A549 treated with Hydrocortisone at 1 μM for 4 hours (cell line): ENCODE data around the gene MRPL52. TPM values are rescaled to one million over a fixed set of nuclear protein-coding genes. Genes with fewer than 3 reads are reported as not detected.

Experiments used
- total RNA-seq: library from RNA; stranded (reverse); fragments of 200-300 nt; extraction: Qiagen RNA extraction; gene quantifications from 5 replicates; pipeline ENCODE4 v1.2.3, GENCODE V29; 2022

Gene MRPL52
- total RNA-seq, result 98.8 to 218 TPM (median 198 TPM) in 5 replicates

DNA sequence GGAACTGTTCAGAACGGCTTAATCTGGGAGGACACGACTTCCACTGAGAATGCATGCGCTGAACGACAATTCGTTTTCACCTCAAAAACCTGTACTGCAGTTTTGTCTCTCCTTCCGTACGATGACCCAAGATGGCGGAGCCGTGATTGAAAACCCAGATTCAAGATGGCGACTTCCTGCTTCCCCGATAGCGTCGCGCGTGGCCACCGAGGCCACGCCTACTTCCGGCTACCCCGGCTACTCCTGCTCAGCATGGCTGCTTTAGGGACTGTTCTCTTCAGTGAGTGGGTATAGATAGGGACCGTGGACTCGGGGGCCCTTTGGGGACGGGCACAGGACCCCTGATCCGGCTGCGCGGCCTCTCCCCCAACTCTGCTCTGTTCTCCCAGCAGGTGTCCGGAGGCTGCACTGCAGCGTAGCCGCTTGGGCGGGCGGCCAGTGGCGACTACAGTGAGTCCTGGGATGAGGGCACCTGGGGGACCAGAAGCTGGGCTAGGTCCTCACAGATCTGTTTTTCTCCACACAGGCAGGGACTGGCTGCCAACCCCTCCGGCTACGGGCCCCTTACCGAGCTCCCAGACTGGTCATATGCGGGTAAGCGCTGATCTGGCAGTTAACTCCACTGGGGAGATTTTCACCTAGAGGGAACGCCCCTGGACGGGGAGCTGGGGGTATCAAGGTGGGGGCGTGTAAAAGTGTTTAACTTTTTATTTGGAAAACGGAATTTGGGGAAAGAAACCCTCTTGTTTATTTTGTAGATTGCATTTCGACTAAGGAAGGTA lies at the start of gene MRPL52:
Gene MRPL52 (plus strand): TSS at position 227 of the 782 bp plus-strand sequence. CDS start 26 bp downstream, at position 253.

DNA sequence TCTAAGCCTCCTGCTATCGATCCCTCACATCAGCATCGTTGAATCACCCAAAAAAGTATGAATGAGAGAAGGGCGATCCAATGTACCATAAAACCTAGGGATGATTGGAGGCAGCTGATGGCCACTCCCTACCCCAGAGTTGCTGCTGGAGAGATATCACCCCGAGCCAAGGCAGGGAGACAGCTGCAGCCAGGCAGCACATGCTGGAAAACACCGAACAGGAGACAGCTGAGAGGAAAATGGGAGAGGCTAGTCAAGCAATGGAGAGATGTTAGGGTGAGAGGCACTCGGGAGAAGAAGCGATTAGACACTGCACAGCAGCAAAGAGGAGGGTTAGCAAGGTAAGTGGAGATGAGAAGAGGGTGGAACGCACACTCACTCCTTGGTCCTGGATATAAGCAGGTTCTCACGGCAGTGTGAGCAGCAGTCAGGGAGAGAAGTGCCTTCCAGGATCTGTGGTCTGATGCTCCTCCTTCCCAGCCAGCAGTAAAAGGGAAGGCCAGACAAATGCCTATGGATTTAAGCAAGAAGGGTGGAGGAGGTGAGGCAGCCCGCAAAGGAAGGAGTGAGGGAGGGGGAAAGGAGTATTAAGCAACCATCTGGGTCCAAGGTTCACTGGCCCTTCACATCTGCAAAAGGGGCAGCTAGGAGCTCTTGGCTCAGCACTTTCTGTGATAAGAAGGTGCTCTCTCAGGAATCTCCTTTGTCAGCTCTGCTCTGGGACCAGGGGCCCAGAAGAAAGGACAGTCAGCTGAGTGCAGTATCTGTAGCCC lies 14.6 kb upstream of the MRPL52 start, which contains the start of gene SLC7A7:
Gene SLC7A7 (minus strand): TSS at position 495 of the 773 bp plus-strand sequence. CDS start 2,037 bp downstream, outside the sequence.

GRCh38 chr14:22836301-22837113 lies 6.8 kb downstream of the MRPL52 start, which contains the start of gene MMP14:
MMP14 (plus strand) TSS chr14:22836585; CDS start chr14:22836818, 233 bp downstream.

GRCh38 chr14:22871224-22872032 lies 41.7 kb downstream of the MRPL52 start, which contains the start of gene LRP10:
LRP10 (plus strand) TSS chr14:22871740; CDS start chr14:22872304, 564 bp downstream.

DNA sequence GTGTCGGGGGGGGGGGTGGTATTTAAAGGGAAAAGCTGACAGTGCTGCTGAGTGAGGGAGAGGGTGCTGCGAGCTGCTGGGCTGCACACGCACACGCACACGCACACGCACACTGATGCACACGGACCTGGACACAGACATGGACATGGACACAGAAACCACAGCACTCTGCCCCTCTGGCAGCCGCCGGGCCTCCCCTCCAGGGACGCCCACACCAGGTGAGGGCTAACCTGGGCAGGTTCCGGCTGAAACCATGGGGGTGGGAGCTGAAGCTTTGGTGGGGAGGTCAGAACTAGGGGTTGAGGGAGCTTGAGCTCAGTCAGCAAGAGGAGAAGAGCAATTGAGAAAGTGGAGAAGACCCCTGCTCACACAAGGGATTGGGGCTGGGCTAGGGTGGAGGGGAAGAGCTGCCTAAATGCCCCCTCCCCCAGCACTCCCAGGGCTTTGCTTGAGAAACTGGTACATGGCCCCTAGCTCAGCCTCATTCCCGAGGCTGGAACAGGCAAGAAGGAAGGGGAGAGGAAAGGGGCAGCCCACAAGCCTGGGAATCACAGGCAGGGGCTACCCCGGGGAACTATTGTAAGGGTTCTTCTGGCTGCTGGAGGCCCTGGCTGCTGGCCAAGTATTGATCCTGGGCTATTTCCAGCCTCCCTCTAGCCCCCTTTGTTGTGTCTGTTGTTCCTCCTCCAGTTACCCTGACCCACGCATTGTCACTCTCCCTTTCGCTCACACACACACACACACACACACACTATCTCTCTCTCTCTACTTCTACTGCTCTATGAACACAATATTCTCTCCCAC lies 53.7 kb downstream of the MRPL52 start, which contains the start of gene REM2:
Gene REM2 (plus strand): TSS at position 50 of the 804 bp plus-strand sequence. CDS start 66 bp downstream, at position 116.

Other genes starting within 250 kb of the MRPL52 start
- 333 to 376 TPM (median 371 TPM) in 5 replicates for gene DAD1, start 240.7 kb upstream of the MRPL52 start, total RNA-seq
- gene ABHD4, start 231.6 kb upstream of the MRPL52 start, total RNA-seq, result 45.4 to 51.4 TPM (median 47.1 TPM) in 5 replicates
- gene OR6J1, start 185.5 kb upstream of the MRPL52 start, total RNA-seq, result not detected in 5 replicates
- 146 to 166 TPM (median 159 TPM) in 5 replicates for gene OXA1L, start 63.2 kb upstream of the MRPL52 start, total RNA-seq
- 20.6 to 31.9 TPM (median 22.2 TPM) in 5 replicates for gene SLC7A7, start 14.5 kb upstream of the MRPL52 start, total RNA-seq
- 0.41 to 0.78 TPM (median 0.66 TPM) in 5 replicates for gene MMP14, start 6.7 kb downstream of the MRPL52 start, total RNA-seq
- 70.9 to 81.1 TPM (median 78.0 TPM) in 5 replicates for gene LRP10, start 41.9 kb downstream of the MRPL52 start, total RNA-seq
- 0.30 to 0.46 TPM (median 0.36 TPM) in 5 replicates for gene REM2, start 53.3 kb downstream of the MRPL52 start, total RNA-seq
- 55.9 to 63.4 TPM (median 58.8 TPM) in 5 replicates for gene RBM23, start 89.3 kb downstream of the MRPL52 start, total RNA-seq
- gene PRMT5, start 99.5 kb downstream of the MRPL52 start, total RNA-seq, result 91.3 to 119 TPM (median 103 TPM) in 5 replicates
- 35.5 to 36.9 TPM (median 35.9 TPM) in 5 replicates for gene HAUS4, start 127.2 kb downstream of the MRPL52 start, total RNA-seq
- gene AJUBA, start 152.7 kb downstream of the MRPL52 start, total RNA-seq, result 31.9 to 40.6 TPM (median 34.4 TPM) in 5 replicates
- gene C14orf93, start 180.3 kb downstream of the MRPL52 start, total RNA-seq, result 2.4 to 3.7 TPM (median 3.0 TPM) in 5 replicates
- gene PSMB5, start 205.0 kb downstream of the MRPL52 start, total RNA-seq, result 290 to 318 TPM (median 311 TPM) in 5 replicates
- not detected in 5 replicates for gene PSMB11, start 212.3 kb downstream of the MRPL52 start, total RNA-seq
- 3.2 to 4.5 TPM (median 4.3 TPM) in 5 replicates for gene CDH24, start 227.6 kb downstream of the MRPL52 start, total RNA-seq